GM21423 (cell line): ENCODE measurements around the gene PTPRT.

Experiments used
- ATAC-seq: cut with Tn5 transposase; IDR thresholded peaks from one replicate; pipeline ENCODE4 v1.9.1; 2021; ENCODE audit warnings: mild to moderate bottlenecking, moderate library complexity; ENCODE audit not compliant: unreplicated experiment

The PTPRT gene

GRCh38 chr20:42095221-42095620 lies 1094.5 kb downstream of the PTPRT start:
- no peak for ATAC-seq

GRCh38 chr20:42093542-42094440 lies 1095.9 kb downstream of the PTPRT start:
- no peak for ATAC-seq

- no peak for ATAC-seq
These were observed 1096.7 kb downstream of the PTPRT start for GRCh38 chr20:42093041-42093440.

- ATAC-seq = no peak
These were observed 1104.3 kb downstream of the PTPRT start for GRCh38 chr20:42085366-42085765.

- no peak for ATAC-seq
These were observed 1106.4 kb downstream of the PTPRT start for GRCh38 chr20:42083280-42083679.

- no peak for ATAC-seq
These were observed 1107.1 kb downstream of the PTPRT start for GRCh38 chr20:42082611-42083010.

- no peak for ATAC-seq
These were observed 1108.8 kb downstream of the PTPRT start for GRCh38 chr20:42080956-42081355.

- ATAC-seq = no peak
These were observed 1114.8 kb downstream of the PTPRT start for GRCh38 chr20:42074944-42075343.

- ATAC-seq = no peak
These were observed 1122.1 kb downstream of the PTPRT start for GRCh38 chr20:42067596-42067995.

GRCh38 chr20:42067174-42067573 lies 1122.5 kb downstream of the PTPRT start:
- ATAC-seq = no peak

- no peak for ATAC-seq
These were observed 1126.6 kb downstream of the PTPRT start for GRCh38 chr20:42063141-42063540.

GRCh38 chr20:42053350-42053749 lies 1136.4 kb downstream of the PTPRT start:
- ATAC-seq = no peak

- ATAC-seq = no peak
These were observed 1137.8 kb downstream of the PTPRT start for GRCh38 chr20:42051921-42052320.

- no peak for ATAC-seq
These were observed 1143.2 kb downstream of the PTPRT start for GRCh38 chr20:42046371-42047085.

GRCh38 chr20:42043921-42044320 lies 1145.8 kb downstream of the PTPRT start:
- no peak for ATAC-seq

- ATAC-seq = no peak
These were observed 1148.6 kb downstream of the PTPRT start for GRCh38 chr20:42041000-42041565.

- no peak for ATAC-seq
These were observed 1161.9 kb downstream of the PTPRT start for GRCh38 chr20:42027746-42028268.

GRCh38 chr20:42026599-42026998 lies 1163.1 kb downstream of the PTPRT start:
- no peak for ATAC-seq

GRCh38 chr20:42024653-42025052 lies 1165.1 kb downstream of the PTPRT start:
- no peak for ATAC-seq
